Measurements from ENCODE around the gene CFAP92.

DNA sequence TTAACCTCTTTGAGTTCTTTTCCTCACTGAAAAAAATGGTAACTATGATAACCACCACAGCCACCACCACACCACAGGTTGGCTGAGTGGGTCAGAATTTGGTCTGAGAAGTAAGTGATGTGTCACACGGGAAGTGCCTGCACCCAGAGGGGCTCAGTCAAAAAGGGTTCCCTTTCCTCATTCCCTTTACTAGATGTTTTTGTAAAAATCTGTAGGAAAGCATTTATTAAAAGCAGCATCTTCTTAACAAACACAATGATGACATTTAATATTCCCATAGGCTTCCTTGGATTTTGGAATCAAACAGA is 23.2 kb downstream of the CFAP92 start:
- TF ChIP-seq POLR2A (IDR thresholded peaks at IDR 0.05): no peak
- TF ChIP-seq, protein P1, sequence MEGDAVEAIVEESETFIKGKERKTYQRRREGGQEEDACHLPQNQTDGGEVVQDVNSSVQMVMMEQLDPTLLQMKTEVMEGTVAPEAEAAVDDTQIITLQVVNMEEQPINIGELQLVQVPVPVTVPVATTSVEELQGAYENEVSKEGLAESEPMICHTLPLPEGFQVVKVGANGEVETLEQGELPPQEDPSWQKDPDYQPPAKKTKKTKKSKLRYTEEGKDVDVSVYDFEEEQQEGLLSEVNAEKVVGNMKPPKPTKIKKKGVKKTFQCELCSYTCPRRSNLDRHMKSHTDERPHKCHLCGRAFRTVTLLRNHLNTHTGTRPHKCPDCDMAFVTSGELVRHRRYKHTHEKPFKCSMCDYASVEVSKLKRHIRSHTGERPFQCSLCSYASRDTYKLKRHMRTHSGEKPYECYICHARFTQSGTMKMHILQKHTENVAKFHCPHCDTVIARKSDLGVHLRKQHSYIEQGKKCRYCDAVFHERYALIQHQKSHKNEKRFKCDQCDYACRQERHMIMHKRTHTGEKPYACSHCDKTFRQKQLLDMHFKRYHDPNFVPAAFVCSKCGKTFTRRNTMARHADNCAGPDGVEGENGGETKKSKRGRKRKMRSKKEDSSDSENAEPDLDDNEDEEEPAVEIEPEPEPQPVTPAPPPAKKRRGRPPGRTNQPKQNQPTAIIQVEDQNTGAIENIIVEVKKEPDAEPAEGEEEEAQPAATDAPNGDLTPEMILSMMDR (IDR thresholded peaks at IDR 0.05 in 8 of 11, conservative IDR thresholded peaks at IDR 0.05 in 3 of 11): no peak

Data from spleen (tissue), 7 donors.